WTC11 (cell line): ENCODE measurements around the gene CBY2. TPM values are rescaled to one million over a fixed set of nuclear protein-coding genes. Genes with fewer than 3 reads are reported as not detected.

Experiments used
- ATAC-seq: fragments of 200-7000 bp; cut with Tn5 transposase; 2 replicates; pipeline ENCODE4 v1.10.0; 2021; ENCODE audit warnings: mild to moderate bottlenecking, moderate library complexity
- CTCF ChIA-PET: fragments of 300-600 bp; sonication (Branson Sonifier 250); formaldehyde crosslinking; loops from one replicate; lab custom pipeline; 2021; ENCODE audit warnings: antibody characterized with exemption; lab: Charles Lee
- POLR2A ChIA-PET: fragments of 350-600 bp; sonication (Branson Sonifier 250); formaldehyde crosslinking; loops from one replicate; lab custom pipeline; 2021; ENCODE audit warnings: antibody characterized with exemption; lab: Charles Lee
- DNase-seq: peaks from one replicate; pipeline ENCODE4 v3.0.0; 2021; ENCODE audit warnings: low spot score
- H3K27ac Mint-ChIP-seq: 2 replicates; pipeline ENCODE4 v1.8.0; 2021; ENCODE audit warnings: mixed read lengths
- H3K27me3 Mint-ChIP-seq: 2 replicates; pipeline ENCODE4 v1.8.0; 2021; ENCODE audit warnings: low read depth, mild to moderate bottlenecking, moderate library complexity, mixed read lengths
- H3K36me3 Mint-ChIP-seq: 2 replicates; pipeline ENCODE4 v1.8.0; 2021; ENCODE audit warnings: mixed read lengths
- H3K4me1 Mint-ChIP-seq: 2 replicates; pipeline ENCODE4 v1.8.0; 2022; ENCODE audit warnings: mixed read lengths
- H3K4me3 Mint-ChIP-seq: 2 replicates; pipeline ENCODE4 v1.8.0; 2021; ENCODE audit warnings: mild to moderate bottlenecking, moderate library complexity, mixed read lengths
- H3K9me3 Mint-ChIP-seq: 2 replicates; pipeline ENCODE4 v1.8.0; 2021; ENCODE audit warnings: mixed read lengths
- FOXJ3 ChIP-seq: sonication (generic); formaldehyde crosslinking; IDR thresholded peaks from 2 replicates; pipeline ENCODE4 v1.9.0; 2021; ENCODE audit warnings: missing genetic modification reagents, mild to moderate bottlenecking, borderline replicate concordance
- IRF2 ChIP-seq: sonication (generic); formaldehyde crosslinking; IDR thresholded peaks from 2 replicates; pipeline ENCODE4 v1.8.0; 2022; ENCODE audit warnings: low read depth, missing genetic modification reagents, borderline replicate concordance
- NFE2L1 ChIP-seq: sonication (generic); formaldehyde crosslinking; IDR thresholded peaks from 2 replicates; pipeline ENCODE4 v1.8.1; 2023; ENCODE audit warnings: missing genetic modification reagents
- PRRX2 ChIP-seq: fragments of 250-450 bp; sonication (Bioruptor Pico); IDR thresholded peaks from 2 replicates; pipeline ENCODE4 v1.8.0; 2021; ENCODE audit warnings: mild to moderate bottlenecking
- SMAD3 ChIP-seq: sonication (generic); formaldehyde crosslinking; IDR thresholded peaks from 2 replicates; pipeline ENCODE4 v1.8.0; 2022; ENCODE audit warnings: missing genetic modification reagents, mild to moderate bottlenecking, borderline replicate concordance
- TEAD4 ChIP-seq: sonication (generic); formaldehyde crosslinking; IDR thresholded peaks from 2 replicates; pipeline ENCODE4 v1.8.0; 2022; ENCODE audit warnings: mild to moderate bottlenecking, missing genetic modification reagents
- ZBTB21 ChIP-seq: sonication (generic); formaldehyde crosslinking; IDR thresholded peaks from 2 replicates; pipeline ENCODE4 v1.8.1; 2023; ENCODE audit warnings: mild to moderate bottlenecking, missing genetic modification reagents, borderline replicate concordance
- ZNF232 ChIP-seq: sonication (generic); formaldehyde crosslinking; IDR thresholded peaks from 2 replicates; pipeline ENCODE4 v1.8.0; 2022; ENCODE audit warnings: mild to moderate bottlenecking, missing genetic modification reagents
- ZNF317 ChIP-seq: sonication (generic); formaldehyde crosslinking; IDR thresholded peaks from 2 replicates; pipeline ENCODE4 v1.8.1; 2023; ENCODE audit warnings: low read depth, mild to moderate bottlenecking, moderate library complexity, missing genetic modification reagents, borderline replicate concordance
- ZNF416 ChIP-seq: fragments of 250-450 bp; sonication (Bioruptor Pico); IDR thresholded peaks from 2 replicates; pipeline ENCODE4 v1.9.0; 2021; ENCODE audit warnings: mild to moderate bottlenecking, inconsistent platforms
- total RNA-seq: library from RNA; stranded (reverse); gene quantifications from 3 replicates; pipeline ENCODE4 v1.2.3, GENCODE V29; 2021
- TF ChIP-seq, protein P1 (sequence below): sonication (generic); formaldehyde crosslinking; IDR thresholded peaks from 2 replicates; pipeline ENCODE4 v1.8.0; 2023; ENCODE audit warnings: mild to moderate bottlenecking, missing genetic modification reagents
- TF ChIP-seq, protein P2 (sequence below): fragments of 250-450 bp; sonication (Bioruptor Pico); IDR thresholded peaks from 2 replicates; pipeline ENCODE4 v1.9.0; 2021; ENCODE audit warnings: moderate library complexity, mild to moderate bottlenecking, inconsistent platforms, borderline replicate concordance
- TF ChIP-seq, protein P3 (sequence below): fragments of 250-450 bp; sonication (Bioruptor Pico); conservative IDR thresholded peaks from 2 replicates; pipeline ENCODE4 v1.9.0; 2021; ENCODE audit warnings: mild to moderate bottlenecking
- TF ChIP-seq, protein P4 (sequence below): sonication (generic); formaldehyde crosslinking; IDR thresholded peaks from 2 replicates; pipeline ENCODE4 v1.8.1; 2023; ENCODE audit warnings: mild to moderate bottlenecking, missing genetic modification reagents, borderline replicate concordance
- TF ChIP-seq, protein P5 (sequence below): sonication (generic); formaldehyde crosslinking; IDR thresholded peaks from 2 replicates; pipeline ENCODE4 v1.8.1; 2023; ENCODE audit warnings: mild to moderate bottlenecking, moderate library complexity, missing genetic modification reagents
- TF ChIP-seq, protein P6 (sequence below): sonication (generic); formaldehyde crosslinking; IDR thresholded peaks from 2 replicates; pipeline ENCODE4 v1.8.0; 2022; ENCODE audit warnings: mild to moderate bottlenecking, missing genetic modification reagents
- TF ChIP-seq, protein P7 (sequence below): fragments of 250-450 bp; sonication (Bioruptor Pico); IDR thresholded peaks from 2 replicates; pipeline ENCODE4 v1.9.0; 2021; ENCODE audit warnings: mild to moderate bottlenecking
- TF ChIP-seq, protein P8 (sequence below): sonication (generic); formaldehyde crosslinking; IDR thresholded peaks from 2 replicates; pipeline ENCODE4 v1.8.1; 2023; ENCODE audit warnings: mild to moderate bottlenecking, missing genetic modification reagents

CBY2 gene
- total RNA-seq, 1 experiment from 2014 or later = 0.74 TPM

DNA sequence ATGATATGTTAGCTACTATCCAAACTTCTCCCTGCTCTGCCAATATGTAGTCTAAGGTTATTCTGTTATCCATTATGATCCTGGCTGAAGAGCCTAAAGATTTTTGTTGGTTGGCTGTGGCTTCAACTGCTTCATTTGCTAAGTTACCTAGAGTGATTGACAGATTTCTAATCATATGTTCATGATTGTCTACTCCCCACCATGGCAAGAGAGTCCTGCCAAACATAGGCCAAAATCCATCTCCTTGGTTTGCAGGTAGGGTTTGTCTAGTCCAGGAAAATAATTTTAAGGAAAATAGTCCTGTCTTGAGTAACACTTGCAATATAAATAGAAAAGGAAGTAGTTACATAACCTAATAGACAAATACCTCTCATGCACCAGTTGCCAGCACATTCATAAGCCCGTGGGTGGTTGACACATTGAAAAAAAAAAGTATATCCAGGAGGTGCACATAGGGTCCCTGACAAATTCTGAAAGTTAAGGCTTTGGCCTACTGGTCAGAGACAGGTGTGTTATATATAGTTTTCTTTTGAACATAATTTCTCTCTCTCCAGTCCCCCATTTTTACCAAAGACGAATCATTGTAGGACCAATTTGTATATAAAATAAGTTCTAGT, 5.4 kb upstream of the CBY2 start:
- no peaks in the 10 kb centered on the region for H3K4me1 Mint-ChIP-seq
- CTCF ChIA-PET = interaction anchor here (0.6 kb wide), 1 partner anchor 9 kb away, joined by 3 read pairs; no protein-coding TSS in a partner anchor
- no peak overlapping the region for H3K27ac Mint-ChIP-seq

More for the DNA sequence above, 5.4 kb upstream of the CBY2 start:
- DNase-seq (no peak), ATAC-seq (no peak)
- Mint-ChIP-seq H3K4me3 (no peak overlapping the region), H3K36me3 (peaks cover 10% of the 10 kb centered on the region), H3K27me3 (peaks cover 3% of the 10 kb centered on the region; the same call in 1 of the 2 replicates), H3K9me3 (peaks cover 12% of the 10 kb centered on the region)
- no peak for TF ChIP-seq NFE2L1
- TF ChIP-seq IRF2 = no peak
- TF ChIP-seq TEAD4 (CRISPR knock-in tag) = no peak
- TF ChIP-seq, protein P1, sequence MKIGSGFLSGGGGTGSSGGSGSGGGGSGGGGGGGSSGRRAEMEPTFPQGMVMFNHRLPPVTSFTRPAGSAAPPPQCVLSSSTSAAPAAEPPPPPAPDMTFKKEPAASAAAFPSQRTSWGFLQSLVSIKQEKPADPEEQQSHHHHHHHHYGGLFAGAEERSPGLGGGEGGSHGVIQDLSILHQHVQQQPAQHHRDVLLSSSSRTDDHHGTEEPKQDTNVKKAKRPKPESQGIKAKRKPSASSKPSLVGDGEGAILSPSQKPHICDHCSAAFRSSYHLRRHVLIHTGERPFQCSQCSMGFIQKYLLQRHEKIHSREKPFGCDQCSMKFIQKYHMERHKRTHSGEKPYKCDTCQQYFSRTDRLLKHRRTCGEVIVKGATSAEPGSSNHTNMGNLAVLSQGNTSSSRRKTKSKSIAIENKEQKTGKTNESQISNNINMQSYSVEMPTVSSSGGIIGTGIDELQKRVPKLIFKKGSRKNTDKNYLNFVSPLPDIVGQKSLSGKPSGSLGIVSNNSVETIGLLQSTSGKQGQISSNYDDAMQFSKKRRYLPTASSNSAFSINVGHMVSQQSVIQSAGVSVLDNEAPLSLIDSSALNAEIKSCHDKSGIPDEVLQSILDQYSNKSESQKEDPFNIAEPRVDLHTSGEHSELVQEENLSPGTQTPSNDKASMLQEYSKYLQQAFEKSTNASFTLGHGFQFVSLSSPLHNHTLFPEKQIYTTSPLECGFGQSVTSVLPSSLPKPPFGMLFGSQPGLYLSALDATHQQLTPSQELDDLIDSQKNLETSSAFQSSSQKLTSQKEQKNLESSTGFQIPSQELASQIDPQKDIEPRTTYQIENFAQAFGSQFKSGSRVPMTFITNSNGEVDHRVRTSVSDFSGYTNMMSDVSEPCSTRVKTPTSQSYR (CRISPR knock-in tag) = no peak
- TF ChIP-seq, protein P2, sequence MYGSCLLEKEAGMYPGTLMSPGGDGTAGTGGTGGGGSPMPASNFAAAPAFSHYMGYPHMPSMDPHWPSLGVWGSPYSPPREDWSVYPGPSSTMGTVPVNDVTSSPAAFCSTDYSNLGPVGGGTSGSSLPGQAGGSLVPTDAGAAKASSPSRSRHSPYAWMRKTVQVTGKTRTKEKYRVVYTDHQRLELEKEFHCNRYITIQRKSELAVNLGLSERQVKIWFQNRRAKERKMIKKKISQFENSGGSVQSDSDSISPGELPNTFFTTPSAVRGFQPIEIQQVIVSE = no peak
- TF ChIP-seq, protein P3, sequence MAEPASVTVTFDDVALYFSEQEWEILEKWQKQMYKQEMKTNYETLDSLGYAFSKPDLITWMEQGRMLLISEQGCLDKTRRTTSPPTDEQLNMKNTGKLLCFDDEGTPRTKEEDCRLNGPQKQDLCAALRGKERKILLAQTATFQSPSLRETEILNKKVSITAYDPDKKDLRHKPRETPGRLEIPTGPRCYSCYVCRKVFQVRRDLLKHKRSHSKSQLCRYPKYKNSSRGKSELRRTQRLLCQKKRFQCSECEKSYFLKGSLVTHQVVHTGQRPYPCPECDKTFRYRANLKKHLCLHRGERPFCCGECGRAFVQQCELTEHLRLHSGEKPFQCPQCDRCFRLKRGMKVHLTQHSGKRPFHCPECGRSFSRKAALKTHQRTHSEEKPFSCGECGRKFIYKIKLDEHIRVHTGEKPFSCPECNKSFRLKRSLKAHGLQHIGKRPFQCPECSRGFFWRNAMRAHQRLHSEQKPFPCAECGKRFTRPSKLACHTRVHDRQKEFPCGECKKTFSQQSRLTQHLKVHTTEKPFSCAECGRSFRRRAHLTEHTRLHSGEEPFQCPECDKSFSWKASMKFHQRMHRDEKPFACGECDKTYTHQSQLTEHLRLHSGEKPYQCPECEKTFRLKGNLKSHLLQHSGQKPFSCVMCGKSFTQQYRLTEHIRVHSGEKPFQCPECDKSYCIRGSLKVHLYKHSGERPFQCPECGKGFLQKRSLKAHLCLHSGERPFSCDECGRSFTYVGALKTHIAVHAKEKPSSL (CRISPR knock-in tag) = no peak
- no peak for TF ChIP-seq ZNF232 (CRISPR knock-in tag)
- TF ChIP-seq PRRX2 (CRISPR knock-in tag) = no peak
- no peak for TF ChIP-seq ZNF416
- no peak for TF ChIP-seq SMAD3
- TF ChIP-seq, protein P4, sequence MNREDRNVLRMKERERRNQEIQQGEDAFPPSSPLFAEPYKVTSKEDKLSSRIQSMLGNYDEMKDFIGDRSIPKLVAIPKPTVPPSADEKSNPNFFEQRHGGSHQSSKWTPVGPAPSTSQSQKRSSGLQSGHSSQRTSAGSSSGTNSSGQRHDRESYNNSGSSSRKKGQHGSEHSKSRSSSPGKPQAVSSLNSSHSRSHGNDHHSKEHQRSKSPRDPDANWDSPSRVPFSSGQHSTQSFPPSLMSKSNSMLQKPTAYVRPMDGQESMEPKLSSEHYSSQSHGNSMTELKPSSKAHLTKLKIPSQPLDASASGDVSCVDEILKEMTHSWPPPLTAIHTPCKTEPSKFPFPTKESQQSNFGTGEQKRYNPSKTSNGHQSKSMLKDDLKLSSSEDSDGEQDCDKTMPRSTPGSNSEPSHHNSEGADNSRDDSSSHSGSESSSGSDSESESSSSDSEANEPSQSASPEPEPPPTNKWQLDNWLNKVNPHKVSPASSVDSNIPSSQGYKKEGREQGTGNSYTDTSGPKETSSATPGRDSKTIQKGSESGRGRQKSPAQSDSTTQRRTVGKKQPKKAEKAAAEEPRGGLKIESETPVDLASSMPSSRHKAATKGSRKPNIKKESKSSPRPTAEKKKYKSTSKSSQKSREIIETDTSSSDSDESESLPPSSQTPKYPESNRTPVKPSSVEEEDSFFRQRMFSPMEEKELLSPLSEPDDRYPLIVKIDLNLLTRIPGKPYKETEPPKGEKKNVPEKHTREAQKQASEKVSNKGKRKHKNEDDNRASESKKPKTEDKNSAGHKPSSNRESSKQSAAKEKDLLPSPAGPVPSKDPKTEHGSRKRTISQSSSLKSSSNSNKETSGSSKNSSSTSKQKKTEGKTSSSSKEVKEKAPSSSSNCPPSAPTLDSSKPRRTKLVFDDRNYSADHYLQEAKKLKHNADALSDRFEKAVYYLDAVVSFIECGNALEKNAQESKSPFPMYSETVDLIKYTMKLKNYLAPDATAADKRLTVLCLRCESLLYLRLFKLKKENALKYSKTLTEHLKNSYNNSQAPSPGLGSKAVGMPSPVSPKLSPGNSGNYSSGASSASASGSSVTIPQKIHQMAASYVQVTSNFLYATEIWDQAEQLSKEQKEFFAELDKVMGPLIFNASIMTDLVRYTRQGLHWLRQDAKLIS (CRISPR knock-in tag) = no peak
- TF ChIP-seq, protein P5, sequence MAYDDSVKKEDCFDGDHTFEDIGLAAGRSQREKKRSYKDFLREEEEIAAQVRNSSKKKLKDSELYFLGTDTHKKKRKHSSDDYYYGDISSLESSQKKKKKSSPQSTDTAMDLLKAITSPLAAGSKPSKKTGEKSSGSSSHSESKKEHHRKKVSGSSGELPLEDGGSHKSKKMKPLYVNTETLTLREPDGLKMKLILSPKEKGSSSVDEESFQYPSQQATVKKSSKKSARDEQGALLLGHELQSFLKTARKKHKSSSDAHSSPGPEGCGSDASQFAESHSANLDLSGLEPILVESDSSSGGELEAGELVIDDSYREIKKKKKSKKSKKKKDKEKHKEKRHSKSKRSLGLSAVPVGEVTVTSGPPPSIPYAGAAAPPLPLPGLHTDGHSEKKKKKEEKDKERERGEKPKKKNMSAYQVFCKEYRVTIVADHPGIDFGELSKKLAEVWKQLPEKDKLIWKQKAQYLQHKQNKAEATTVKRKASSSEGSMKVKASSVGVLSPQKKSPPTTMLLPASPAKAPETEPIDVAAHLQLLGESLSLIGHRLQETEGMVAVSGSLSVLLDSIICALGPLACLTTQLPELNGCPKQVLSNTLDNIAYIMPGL (CRISPR knock-in tag) = no peak
- TF ChIP-seq, protein P6, sequence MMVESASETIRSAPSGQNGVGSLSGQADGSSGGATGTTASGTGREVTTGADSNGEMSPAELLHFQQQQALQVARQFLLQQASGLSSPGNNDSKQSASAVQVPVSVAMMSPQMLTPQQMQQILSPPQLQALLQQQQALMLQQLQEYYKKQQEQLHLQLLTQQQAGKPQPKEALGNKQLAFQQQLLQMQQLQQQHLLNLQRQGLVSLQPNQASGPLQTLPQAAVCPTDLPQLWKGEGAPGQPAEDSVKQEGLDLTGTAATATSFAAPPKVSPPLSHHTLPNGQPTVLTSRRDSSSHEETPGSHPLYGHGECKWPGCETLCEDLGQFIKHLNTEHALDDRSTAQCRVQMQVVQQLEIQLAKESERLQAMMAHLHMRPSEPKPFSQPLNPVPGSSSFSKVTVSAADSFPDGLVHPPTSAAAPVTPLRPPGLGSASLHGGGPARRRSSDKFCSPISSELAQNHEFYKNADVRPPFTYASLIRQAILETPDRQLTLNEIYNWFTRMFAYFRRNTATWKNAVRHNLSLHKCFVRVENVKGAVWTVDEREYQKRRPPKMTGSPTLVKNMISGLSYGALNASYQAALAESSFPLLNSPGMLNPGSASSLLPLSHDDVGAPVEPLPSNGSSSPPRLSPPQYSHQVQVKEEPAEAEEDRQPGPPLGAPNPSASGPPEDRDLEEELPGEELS (CRISPR knock-in tag) = no peak
- TF ChIP-seq ZBTB21 = no peak
- TF ChIP-seq FOXJ3 = no peak
- TF ChIP-seq, protein P7, sequence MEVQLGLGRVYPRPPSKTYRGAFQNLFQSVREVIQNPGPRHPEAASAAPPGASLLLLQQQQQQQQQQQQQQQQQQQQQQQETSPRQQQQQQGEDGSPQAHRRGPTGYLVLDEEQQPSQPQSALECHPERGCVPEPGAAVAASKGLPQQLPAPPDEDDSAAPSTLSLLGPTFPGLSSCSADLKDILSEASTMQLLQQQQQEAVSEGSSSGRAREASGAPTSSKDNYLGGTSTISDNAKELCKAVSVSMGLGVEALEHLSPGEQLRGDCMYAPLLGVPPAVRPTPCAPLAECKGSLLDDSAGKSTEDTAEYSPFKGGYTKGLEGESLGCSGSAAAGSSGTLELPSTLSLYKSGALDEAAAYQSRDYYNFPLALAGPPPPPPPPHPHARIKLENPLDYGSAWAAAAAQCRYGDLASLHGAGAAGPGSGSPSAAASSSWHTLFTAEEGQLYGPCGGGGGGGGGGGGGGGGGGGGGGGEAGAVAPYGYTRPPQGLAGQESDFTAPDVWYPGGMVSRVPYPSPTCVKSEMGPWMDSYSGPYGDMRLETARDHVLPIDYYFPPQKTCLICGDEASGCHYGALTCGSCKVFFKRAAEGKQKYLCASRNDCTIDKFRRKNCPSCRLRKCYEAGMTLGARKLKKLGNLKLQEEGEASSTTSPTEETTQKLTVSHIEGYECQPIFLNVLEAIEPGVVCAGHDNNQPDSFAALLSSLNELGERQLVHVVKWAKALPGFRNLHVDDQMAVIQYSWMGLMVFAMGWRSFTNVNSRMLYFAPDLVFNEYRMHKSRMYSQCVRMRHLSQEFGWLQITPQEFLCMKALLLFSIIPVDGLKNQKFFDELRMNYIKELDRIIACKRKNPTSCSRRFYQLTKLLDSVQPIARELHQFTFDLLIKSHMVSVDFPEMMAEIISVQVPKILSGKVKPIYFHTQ (CRISPR knock-in tag) = no peak
- no peak for TF ChIP-seq ZNF317 (CRISPR knock-in tag)
- TF ChIP-seq, protein P8, sequence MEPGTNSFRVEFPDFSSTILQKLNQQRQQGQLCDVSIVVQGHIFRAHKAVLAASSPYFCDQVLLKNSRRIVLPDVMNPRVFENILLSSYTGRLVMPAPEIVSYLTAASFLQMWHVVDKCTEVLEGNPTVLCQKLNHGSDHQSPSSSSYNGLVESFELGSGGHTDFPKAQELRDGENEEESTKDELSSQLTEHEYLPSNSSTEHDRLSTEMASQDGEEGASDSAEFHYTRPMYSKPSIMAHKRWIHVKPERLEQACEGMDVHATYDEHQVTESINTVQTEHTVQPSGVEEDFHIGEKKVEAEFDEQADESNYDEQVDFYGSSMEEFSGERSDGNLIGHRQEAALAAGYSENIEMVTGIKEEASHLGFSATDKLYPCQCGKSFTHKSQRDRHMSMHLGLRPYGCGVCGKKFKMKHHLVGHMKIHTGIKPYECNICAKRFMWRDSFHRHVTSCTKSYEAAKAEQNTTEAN (CRISPR knock-in tag) = no peak
- POLR2A ChIA-PET = no interaction called here
